Colonic mucosa (tissue), 4 donors: ENCODE measurements around the gene RAD51B. TPM values are rescaled to one million over a fixed set of nuclear protein-coding genes. Genes with fewer than 3 reads are reported as not detected.
"Not testable (repeated sequence)": the region's sequence is repeated elsewhere in the genome, so short reads cannot be mapped to it uniquely, and the experiment has no call there.

ENCODE experiments used
- DNase-seq: peaks from one replicate; pipeline ENCODE4 v3.0.0-alpha.2; 2020
- H3K27ac ChIP-seq: fragments of 200-600 bp; one replicate; pipeline ENCODE4 v1.8.0; 2021
- H3K27me3 ChIP-seq: fragments of 200-600 bp; one replicate; pipeline ENCODE4 v1.8.0; 2021
- H3K36me3 ChIP-seq: fragments of 200-600 bp; one replicate; pipeline ENCODE4 v1.8.0; 2021
- H3K4me1 ChIP-seq: fragments of 200-600 bp; one replicate; pipeline ENCODE4 v1.8.0; 2021; ENCODE audit warnings: mild to moderate bottlenecking
- H3K4me3 ChIP-seq: fragments of 200-600 bp; one replicate; pipeline ENCODE4 v1.8.0; 2021
- H3K9ac ChIP-seq, 2 donors: one replicate each; pipeline ENCODE4 v1.7.0; 2013; ENCODE audit warnings: control low read depth in 2 of 2, low read depth in 2 of 2, low read length in 2 of 2
- H3K9me3 ChIP-seq: fragments of 200-600 bp; one replicate; pipeline ENCODE4 v1.8.0; 2021
- CTCF ChIP-seq: fragments of 200-600 bp; IDR thresholded peaks from one replicate; pipeline ENCODE4 v1.8.0; 2022; ENCODE audit warnings: antibody characterized with exemption, mild to moderate bottlenecking
- intact Hi-C: fragments of 100-400 bp; cut with DNase I; formaldehyde crosslinking; loops from one replicate; pipeline ENCODE4 v1.14.1; 2022
- total RNA-seq, 2 donors: library from RNA; stranded (reverse); fragmentation: NEBNext Ultra II Directional in 1 of 2; extraction: Animal tissue kit (Norgen Biotek cat#: 25700) in 1 of 2; gene quantifications; one replicate each; pipeline ENCODE4 v1.2.1, GENCODE V29; 2021
- donor health status: healthy.
- donor health status: DM: no; HTN: no; CAD: no.
- donor health status: DM: no; HTN: no; CAD: no.

RAD51B gene
- total RNA-seq, 2 donors from 2014 or later = 12.7 to 22.0 TPM

DNA sequence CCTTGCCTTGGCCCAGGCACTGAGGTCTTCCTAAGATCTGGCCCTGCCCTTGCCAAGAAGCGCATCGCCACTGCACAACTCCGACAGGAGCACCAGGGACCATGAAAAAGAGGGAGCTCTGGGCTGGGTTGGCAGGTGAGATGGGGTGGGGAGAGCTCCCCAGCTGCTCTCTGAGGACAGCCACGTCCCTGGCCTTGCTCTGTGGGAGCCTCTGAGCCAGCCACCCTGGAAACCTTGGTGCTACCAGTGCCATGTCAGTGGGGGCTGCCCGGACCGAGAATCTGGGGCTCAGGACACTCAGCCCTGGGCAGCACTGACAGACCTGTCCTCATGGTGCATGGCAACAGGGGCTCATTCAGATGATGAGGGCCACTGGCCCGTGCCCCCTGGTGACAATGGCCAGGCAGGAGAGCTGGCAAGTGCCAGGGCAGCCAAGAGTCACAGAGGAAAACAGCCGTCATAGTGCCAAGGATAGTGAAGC lies 838.5 kb downstream of the RAD51B start:
- TF ChIP-seq CTCF = no peak
- no peak for DNase-seq
- no peak overlapping the region for H3K4me3 ChIP-seq
- no peak overlapping the region for H3K27ac ChIP-seq
- no peaks in the 10 kb centered on the region for H3K36me3 ChIP-seq
- no peaks in the 10 kb centered on the region for H3K27me3 ChIP-seq
- H3K9ac ChIP-seq = peak overlapping the region in 1 of 2 donors; percentile 32
- H3K9me3 ChIP-seq = no peaks in the 10 kb centered on the region
- intact Hi-C loops = no loop called here
- no peaks in the 10 kb centered on the region for H3K4me1 ChIP-seq

GRCh38 chr14:68658943-68659931 lies 839.7 kb downstream of the RAD51B start:
- Histone ChIP-seq H3K4me1 (no peaks in the 10 kb centered on the region), H3K4me3 (no peak overlapping the region), H3K27ac (peak overlapping the region; percentile 44), H3K9me3 (no peaks in the 10 kb centered on the region), H3K9ac (no peak overlapping the region), H3K36me3 (no peaks in the 10 kb centered on the region), H3K27me3 (no peaks in the 10 kb centered on the region)
- DNase-seq = no peak
- intact Hi-C loops = no loop called here
- no peak for TF ChIP-seq CTCF

- intact Hi-C loops = no loop called here
- Histone ChIP-seq H3K36me3 (no peaks in the 10 kb centered on the region), H3K27ac (no peak overlapping the region), H3K9ac (no peak overlapping the region), H3K4me1 (no peaks in the 10 kb centered on the region), H3K9me3 (no peaks in the 10 kb centered on the region), H3K27me3 (no peaks in the 10 kb centered on the region), H3K4me3 (no peak overlapping the region)
- DNase-seq = no peak
- no peak for TF ChIP-seq CTCF
Observed at GRCh38 chr14:68660495-68660894, 840.9 kb downstream of the RAD51B start.

- Histone ChIP-seq H3K9me3 (no peaks in the 10 kb centered on the region), H3K36me3 (no peaks in the 10 kb centered on the region), H3K4me3 (no peak overlapping the region), H3K4me1 (no peaks in the 10 kb centered on the region), H3K9ac (no peak overlapping the region), H3K27me3 (no peaks in the 10 kb centered on the region), H3K27ac (no peak overlapping the region)
- no peak for DNase-seq
- intact Hi-C loops = no loop called here
- no peak for TF ChIP-seq CTCF
Observed at GRCh38 chr14:68661226-68662225, 841.9 kb downstream of the RAD51B start.

- Histone ChIP-seq H3K27me3 (no peaks in the 10 kb centered on the region), H3K4me1 (no peaks in the 10 kb centered on the region), H3K9ac (no peak overlapping the region), H3K36me3 (no peaks in the 10 kb centered on the region), H3K9me3 (no peaks in the 10 kb centered on the region), H3K4me3 (no peak overlapping the region), H3K27ac (no peak overlapping the region)
- no peak for DNase-seq
- intact Hi-C loops = no loop called here
- no peak for TF ChIP-seq CTCF
Observed at GRCh38 chr14:68662392-68662791, 842.8 kb downstream of the RAD51B start.

DNA sequence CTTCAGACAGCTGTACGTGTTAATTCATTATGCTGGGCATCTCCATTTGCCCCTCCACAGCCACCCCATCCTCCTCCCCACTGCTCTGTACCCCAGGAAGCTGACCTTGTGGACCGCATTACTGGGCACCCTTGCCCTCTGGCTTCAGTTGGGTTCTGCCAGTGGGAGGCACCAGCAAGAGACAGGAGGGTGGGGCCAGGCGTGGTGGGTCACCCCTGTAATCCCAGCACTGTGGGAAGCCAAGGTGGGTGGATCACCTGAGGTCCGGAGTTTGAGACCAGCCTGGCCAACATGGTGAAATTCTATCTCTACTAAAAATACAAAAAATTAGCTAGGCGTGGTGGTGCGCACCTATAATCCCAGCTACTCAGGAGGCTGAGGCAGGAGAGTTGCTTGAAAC lies 843.2 kb downstream of the RAD51B start:
- H3K4me3 ChIP-seq, H3K27me3 ChIP-seq, DNase-seq, H3K9ac ChIP-seq, H3K4me1 ChIP-seq, H3K9me3 ChIP-seq, H3K36me3 ChIP-seq, intact Hi-C loops: not testable (repeated sequence)
- H3K27ac ChIP-seq = peak overlapping the region; percentile 33
